ENCODE measurements around the gene COG2. TPM values are rescaled to one million over a fixed set of nuclear protein-coding genes. Genes with fewer than 3 reads are reported as not detected.
A peak's percentile ranks its signal among the peaks of the same experiment; 100 is the strongest.

COG2 gene
- total and polyA plus RNA-seq, 2 of the 13 experiments (the other 11 are each of a cell fraction or from before 2014, with no cell fraction given) = 16.8 to 36.3 TPM

DNA sequence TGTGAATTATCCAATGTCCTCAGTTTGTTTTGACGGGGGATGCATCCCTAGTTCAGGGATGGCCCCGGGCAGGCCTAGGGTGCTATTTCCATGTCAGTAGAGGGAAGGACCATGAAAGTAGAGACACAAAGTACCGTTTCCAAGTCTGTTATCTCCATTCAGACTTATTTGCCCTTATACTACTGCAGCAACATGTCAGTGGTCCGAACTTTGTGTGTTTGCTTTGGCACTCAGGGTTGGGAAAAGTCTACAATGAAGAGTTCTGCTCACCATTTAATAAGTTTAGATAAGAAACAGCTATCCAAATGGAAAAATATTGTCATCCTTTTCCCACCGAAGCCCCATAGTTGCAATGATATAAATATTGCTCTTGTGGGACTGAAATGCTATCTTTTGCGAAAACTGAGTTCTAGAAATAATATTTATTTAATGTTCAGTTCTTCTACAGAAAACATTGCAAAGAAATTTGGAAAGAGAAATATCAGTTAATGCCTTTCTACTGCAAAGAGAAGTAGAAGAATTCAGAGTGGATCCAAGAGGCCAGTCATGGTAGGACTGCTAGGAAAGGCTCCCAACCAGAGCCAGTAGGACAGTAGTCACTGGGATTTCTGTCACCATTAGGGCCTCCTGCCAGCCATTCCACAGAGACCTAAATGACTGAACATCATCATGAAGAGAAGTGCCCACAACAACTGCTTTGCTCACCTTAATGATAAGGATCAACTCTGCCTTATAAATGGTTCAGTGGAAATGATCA is 83.2 kb downstream of the COG2 start (continued):
- TF ChIP-seq, protein P1, sequence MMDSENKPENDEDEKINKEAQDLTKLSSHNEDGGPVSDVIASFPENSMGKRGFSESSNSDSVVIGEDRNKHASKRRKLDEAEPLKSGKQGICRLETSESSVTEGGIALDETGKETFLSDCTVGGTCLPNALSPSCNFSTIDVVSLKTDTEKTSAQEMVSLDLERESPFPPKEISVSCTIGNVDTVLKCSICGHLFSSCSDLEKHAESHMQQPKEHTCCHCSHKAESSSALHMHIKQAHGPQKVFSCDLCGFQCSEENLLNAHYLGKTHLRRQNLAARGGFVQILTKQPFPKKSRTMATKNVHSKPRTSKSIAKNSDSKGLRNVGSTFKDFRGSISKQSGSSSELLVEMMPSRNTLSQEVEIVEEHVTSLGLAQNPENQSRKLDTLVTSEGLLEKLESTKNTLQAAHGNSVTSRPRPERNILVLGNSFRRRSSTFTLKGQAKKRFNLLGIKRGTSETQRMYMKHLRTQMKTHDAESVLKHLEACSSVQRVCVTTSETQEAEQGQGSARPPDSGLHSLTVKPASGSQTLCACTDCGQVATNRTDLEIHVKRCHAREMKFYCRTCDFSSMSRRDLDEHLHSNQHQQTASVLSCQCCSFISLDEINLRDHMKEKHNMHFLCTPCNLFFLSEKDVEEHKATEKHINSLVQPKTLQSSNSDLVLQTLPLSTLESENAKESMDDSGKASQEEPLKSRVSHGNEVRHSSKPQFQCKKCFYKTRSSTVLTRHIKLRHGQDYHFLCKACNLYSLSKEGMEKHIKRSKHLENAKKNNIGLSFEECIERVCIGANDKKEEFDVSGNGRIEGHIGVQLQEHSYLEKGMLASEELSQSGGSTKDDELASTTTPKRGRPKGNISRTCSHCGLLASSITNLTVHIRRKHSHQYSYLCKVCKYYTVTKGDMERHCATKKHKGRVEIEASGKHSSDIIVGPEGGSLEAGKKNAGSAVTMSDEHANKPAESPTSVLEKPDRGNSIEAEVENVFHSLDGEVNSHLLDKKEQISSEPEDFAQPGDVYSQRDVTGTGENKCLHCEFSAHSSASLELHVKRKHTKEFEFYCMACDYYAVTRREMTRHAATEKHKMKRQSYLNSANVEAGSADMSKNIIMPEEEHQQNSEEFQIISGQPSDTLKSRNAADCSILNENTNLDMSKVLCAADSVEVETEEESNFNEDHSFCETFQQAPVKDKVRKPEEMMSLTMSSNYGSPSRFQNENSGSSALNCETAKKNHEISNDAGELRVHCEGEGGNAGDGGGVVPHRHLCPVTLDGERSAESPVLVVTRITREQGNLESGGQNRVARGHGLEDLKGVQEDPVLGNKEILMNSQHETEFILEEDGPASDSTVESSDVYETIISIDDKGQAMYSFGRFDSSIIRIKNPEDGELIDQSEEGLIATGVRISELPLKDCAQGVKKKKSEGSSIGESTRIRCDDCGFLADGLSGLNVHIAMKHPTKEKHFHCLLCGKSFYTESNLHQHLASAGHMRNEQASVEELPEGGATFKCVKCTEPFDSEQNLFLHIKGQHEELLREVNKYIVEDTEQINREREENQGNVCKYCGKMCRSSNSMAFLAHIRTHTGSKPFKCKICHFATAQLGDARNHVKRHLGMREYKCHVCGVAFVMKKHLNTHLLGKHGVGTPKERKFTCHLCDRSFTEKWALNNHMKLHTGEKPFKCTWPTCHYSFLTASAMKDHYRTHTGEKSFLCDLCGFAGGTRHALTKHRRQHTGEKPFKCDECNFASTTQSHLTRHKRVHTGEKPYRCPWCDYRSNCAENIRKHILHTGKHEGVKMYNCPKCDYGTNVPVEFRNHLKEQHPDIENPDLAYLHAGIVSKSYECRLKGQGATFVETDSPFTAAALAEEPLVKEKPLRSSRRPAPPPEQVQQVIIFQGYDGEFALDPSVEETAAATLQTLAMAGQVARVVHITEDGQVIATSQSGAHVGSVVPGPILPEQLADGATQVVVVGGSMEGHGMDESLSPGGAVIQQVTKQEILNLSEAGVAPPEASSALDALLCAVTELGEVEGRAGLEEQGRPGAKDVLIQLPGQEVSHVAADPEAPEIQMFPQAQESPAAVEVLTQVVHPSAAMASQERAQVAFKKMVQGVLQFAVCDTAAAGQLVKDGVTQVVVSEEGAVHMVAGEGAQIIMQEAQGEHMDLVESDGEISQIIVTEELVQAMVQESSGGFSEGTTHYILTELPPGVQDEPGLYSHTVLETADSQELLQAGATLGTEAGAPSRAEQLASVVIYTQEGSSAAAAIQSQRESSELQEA (CRISPR knock-in tag; IDR thresholded peaks at IDR 0.05; ENCODE audit: not compliant biosample characterization) = no peak
- no peak for TF ChIP-seq MZF1 (CRISPR knock-in tag; IDR thresholded peaks at IDR 0.05; ENCODE audit: borderline replicate concordance)
- TF ChIP-seq MXI1 (IDR thresholded peaks at IDR 0.05; ENCODE audit: borderline replicate concordance, low read depth, low read length) = no peak
- no peak for TF ChIP-seq NFYC (CRISPR knock-in tag; IDR thresholded peaks at IDR 0.05)
- TF ChIP-seq ZNF484 (CRISPR knock-in tag; IDR thresholded peaks at IDR 0.05; ENCODE audit: borderline replicate concordance, low read depth) = no peak
- TF ChIP-seq CBX1 (IDR thresholded peaks at IDR 0.05; ENCODE audit: low read depth) = no peak
- no peak for TF ChIP-seq ZNF879 (CRISPR knock-in tag; IDR thresholded peaks at IDR 0.05)
- TF ChIP-seq ZBTB26 (CRISPR knock-in tag; IDR thresholded peaks at IDR 0.05; ENCODE audit: borderline replicate concordance) = no peak
- no peak for TF ChIP-seq ZSCAN31 (CRISPR knock-in tag; IDR thresholded peaks at IDR 0.05; ENCODE audit: low read depth)
- no peak for TF ChIP-seq CHD2 (IDR thresholded peaks at IDR 0.05; ENCODE audit: low read depth, low read length)
- TF ChIP-seq KMT2B (CRISPR knock-in tag; IDR thresholded peaks at IDR 0.05) = 0 out of 2 replicates have a peak, but pooled peaks have one; percentile 42
- no peak for TF ChIP-seq ZBTB1 (CRISPR knock-in tag; IDR thresholded peaks at IDR 0.05; ENCODE audit: borderline replicate concordance)
- no peak for TF ChIP-seq SMAD3 (CRISPR knock-in tag; IDR thresholded peaks at IDR 0.05)
- TF ChIP-seq, protein P2, sequence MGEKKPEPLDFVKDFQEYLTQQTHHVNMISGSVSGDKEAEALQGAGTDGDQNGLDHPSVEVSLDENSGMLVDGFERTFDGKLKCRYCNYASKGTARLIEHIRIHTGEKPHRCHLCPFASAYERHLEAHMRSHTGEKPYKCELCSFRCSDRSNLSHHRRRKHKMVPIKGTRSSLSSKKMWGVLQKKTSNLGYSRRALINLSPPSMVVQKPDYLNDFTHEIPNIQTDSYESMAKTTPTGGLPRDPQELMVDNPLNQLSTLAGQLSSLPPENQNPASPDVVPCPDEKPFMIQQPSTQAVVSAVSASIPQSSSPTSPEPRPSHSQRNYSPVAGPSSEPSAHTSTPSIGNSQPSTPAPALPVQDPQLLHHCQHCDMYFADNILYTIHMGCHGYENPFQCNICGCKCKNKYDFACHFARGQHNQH (CRISPR knock-in tag; IDR thresholded peaks at IDR 0.05) = no peak
- TF ChIP-seq KLF12 (CRISPR knock-in tag; IDR thresholded peaks at IDR 0.05; ENCODE audit: borderline replicate concordance) = no peak
- no peak for TF ChIP-seq SIX4 (CRISPR knock-in tag; IDR thresholded peaks at IDR 0.05)
- no peak for TF ChIP-seq ZNF703 (CRISPR knock-in tag; IDR thresholded peaks at IDR 0.05; ENCODE audit: borderline replicate concordance)
- TF ChIP-seq ELK4 (CRISPR knock-in tag; IDR thresholded peaks at IDR 0.05; ENCODE audit: borderline replicate concordance) = no peak
